H1 (cell line): Measurements from ENCODE around the gene TRAPPC11. TPM values are rescaled to one million over a fixed set of nuclear protein-coding genes. Genes with fewer than 3 reads are reported as not detected.

Experiments
- CTCF ChIA-PET: fragments of 300-600 bp; sonication (Branson Sonifier 250); formaldehyde crosslinking; loops from one replicate; lab custom pipeline; 2021; ENCODE audit not compliant: partially characterized antibody; lab: Charles Lee
- POLR2A ChIA-PET: fragments of 300-600 bp; sonication (Branson Sonifier 250); formaldehyde crosslinking; loops from one replicate; lab custom pipeline; 2021; ENCODE audit warnings: inconsistent platforms; ENCODE audit not compliant: partially characterized antibody; lab: Charles Lee
- DNase-seq, 2 experiments: peaks; one replicate each; pipeline versions ENCODE4 v3.0.0 to v3.0.0-alpha.2; 2010 to 2022; ENCODE audit warnings: low spot score in 2 of 2, low read depth in 1 of 2, mixed read lengths in 1 of 2
- FAIRE-seq: peaks from 2 replicates; lab custom pipeline; 2011; peaks lifted over from hg19 to GRCh38; lab: Jason Lieb, UNC
- H2AFZ ChIP-seq: 2 replicates; pipeline ENCODE4 v1.8.1; 2012; ENCODE audit warnings: low read length, inconsistent platforms
- H2AK5ac ChIP-seq: 2 replicates; pipeline ENCODE4 v1.6.1; 2013; ENCODE audit warnings: low read depth, low read length
- H2BK120ac ChIP-seq: replicated peaks from 2 replicates; pipeline ENCODE3; 2013; ENCODE audit warnings: low read depth, low read length, inconsistent platforms
- H2BK12ac ChIP-seq: 2 replicates; pipeline ENCODE4 v1.6.1; 2013; ENCODE audit warnings: low read depth, low read length
- H2BK15ac ChIP-seq: 2 replicates; pipeline ENCODE4 v1.6.1; 2013; ENCODE audit warnings: low read length
- H2BK20ac ChIP-seq: 2 replicates; pipeline ENCODE4 v1.6.1; 2013; ENCODE audit warnings: low read length
- H2BK5ac ChIP-seq: 2 replicates; pipeline ENCODE4 v1.6.1; 2013; ENCODE audit warnings: low read depth, low read length
- H3K14ac ChIP-seq: 2 replicates; pipeline ENCODE4 v1.6.1; 2013; ENCODE audit warnings: inconsistent platforms; ENCODE audit not compliant: insufficient read length
- H3K18ac ChIP-seq: 2 replicates; pipeline ENCODE4 v1.6.1; 2013; ENCODE audit warnings: low read length; ENCODE audit errors: extremely low read depth
- H3K23ac ChIP-seq: 2 replicates; pipeline ENCODE4 v1.6.1; 2013; ENCODE audit warnings: inconsistent platforms; ENCODE audit not compliant: insufficient read length
- H3K23me2 ChIP-seq: 2 replicates; pipeline ENCODE4 v1.6.1; 2013; ENCODE audit warnings: low read depth, low read length
- H3K27ac ChIP-seq: 2 replicates; pipeline ENCODE4 v1.6.1; 2011; ENCODE audit warnings: low read depth, low read length, inconsistent platforms
- H3K27me3 ChIP-seq, 4 experiments: replicated peaks in 1 of 4; 1 replicate in 1 of 4; 2 replicates in 3 of 4; pipeline versions ENCODE4 v1.6.1 to v1.8.1; 2011 to 2013; ENCODE audit warnings: low read length in 3 of 4, mild to moderate bottlenecking in 3 of 4, inconsistent platforms in 2 of 4, mixed read lengths in 2 of 4, moderate library complexity in 1 of 4; ENCODE audit not compliant: control insufficient read depth in 3 of 4, insufficient read depth in 3 of 4; ENCODE audit errors: extremely low read depth in 1 of 4
- H3K36me3 ChIP-seq, 4 experiments: 2 replicates each; pipeline versions ENCODE4 v1.6.1 to v1.8.1; 2011 to 2013; ENCODE audit warnings: mild to moderate bottlenecking in 4 of 4, low read length in 3 of 4, moderate library complexity in 2 of 4, control low read depth in 1 of 4, inconsistent platforms in 1 of 4; ENCODE audit not compliant: insufficient read depth in 4 of 4, control insufficient read depth in 2 of 4
- H3K4ac ChIP-seq: replicated peaks from 2 replicates; pipeline ENCODE3; 2013; ENCODE audit warnings: low read length, low read depth, mixed read lengths, inconsistent platforms; ENCODE audit not compliant: insufficient read length
- H3K4me1 ChIP-seq, 4 experiments: replicated peaks in 1 of 4; 1 replicate in 1 of 4; 2 replicates in 3 of 4; pipeline versions ENCODE4 v1.6.1 to v1.8.1; 2011 to 2013; ENCODE audit warnings: low read length in 3 of 4, inconsistent platforms in 2 of 4, mixed read lengths in 1 of 4; ENCODE audit not compliant: insufficient read depth in 4 of 4, control insufficient read depth in 3 of 4
- H3K4me2 ChIP-seq, 2 experiments: 2 replicates each; pipeline versions ENCODE4 v1.6.1 to v1.8.1; 2011 to 2013; ENCODE audit warnings: low read depth in 2 of 2, low read length in 2 of 2, control low read depth in 1 of 2, inconsistent platforms in 1 of 2, mild to moderate bottlenecking in 1 of 2; ENCODE audit not compliant: insufficient read depth in 1 of 2
- H3K4me3 ChIP-seq, 4 experiments: fragments of 200-600, 300-600 bp in 1 of 4; sonication (generic), shearing (Covaris generic), sonication (Bioruptor Twin) in 1 of 4; 2 replicates each; pipeline versions ENCODE4 v1.5.1 to v1.8.1; 2011 to 2016; ENCODE audit warnings: low read length in 4 of 4, low read depth in 3 of 4, control low read depth in 2 of 4, inconsistent platforms in 2 of 4, mild to moderate bottlenecking in 2 of 4, mixed read lengths in 1 of 4, moderate library complexity in 1 of 4; ENCODE audit not compliant: insufficient read depth in 2 of 4; ENCODE audit errors: extremely low read depth in 1 of 4
- H3K56ac ChIP-seq: replicated peaks from 2 replicates; pipeline ENCODE3; 2013; ENCODE audit warnings: low read depth, mild to moderate bottlenecking, mixed read lengths, low read length, inconsistent platforms; ENCODE audit not compliant: insufficient read length
- H3K79me1 ChIP-seq: 2 replicates; pipeline ENCODE4 v1.6.1; 2013; ENCODE audit warnings: low read depth, low read length, control low read depth
- H3K79me2 ChIP-seq, 2 experiments: 2 replicates each; pipeline versions ENCODE4 v1.6.1 to v1.8.1; 2012 to 2013; ENCODE audit warnings: low read length in 2 of 2, mild to moderate bottlenecking in 2 of 2, inconsistent platforms in 1 of 2; ENCODE audit not compliant: insufficient read depth in 2 of 2, control insufficient read depth in 1 of 2
- H3K9ac ChIP-seq, 4 experiments: replicated peaks in 1 of 4; 1 replicate in 1 of 4; 2 replicates in 3 of 4; pipeline versions ENCODE4 v1.6.1 to v1.8.1; 2011 to 2013; ENCODE audit warnings: low read depth in 3 of 4, low read length in 3 of 4, control low read depth in 2 of 4, mild to moderate bottlenecking in 2 of 4, moderate library complexity in 2 of 4, inconsistent platforms in 1 of 4; ENCODE audit errors: extremely low read depth in 1 of 4
- H3K9me3 ChIP-seq, 2 experiments: 2 replicates each; pipeline versions ENCODE4 v1.6.1 to v1.8.1; 2012 to 2013; ENCODE audit warnings: mild to moderate bottlenecking in 2 of 2, moderate library complexity in 2 of 2, control low read depth in 1 of 2, inconsistent platforms in 1 of 2, low read depth in 1 of 2, low read length in 1 of 2, mixed read lengths in 1 of 2; ENCODE audit not compliant: insufficient read depth in 2 of 2
- H4K20me1 ChIP-seq, 2 experiments: replicated peaks in 1 of 2; 2 replicates each; pipeline versions ENCODE3 to v1.8.1; 2011 to 2013; ENCODE audit warnings: inconsistent platforms in 2 of 2, low read length in 2 of 2, mild to moderate bottlenecking in 1 of 2; ENCODE audit not compliant: insufficient read depth in 2 of 2, control insufficient read depth in 1 of 2
- H4K5ac ChIP-seq: 2 replicates; pipeline ENCODE4 v1.6.1; 2013; ENCODE audit warnings: low read length, low read depth, mixed read lengths, inconsistent platforms; ENCODE audit not compliant: insufficient read length
- H4K8ac ChIP-seq: 2 replicates; pipeline ENCODE4 v1.8.0; 2013; ENCODE audit warnings: mild to moderate bottlenecking, moderate library complexity, low read length, inconsistent platforms; ENCODE audit not compliant: insufficient read depth; ENCODE audit errors: extremely low read depth
- H4K91ac ChIP-seq: replicated peaks from 2 replicates; pipeline ENCODE3; 2013; ENCODE audit warnings: low read length, mixed read lengths, inconsistent platforms; ENCODE audit not compliant: insufficient read length
- CHD1 ChIP-seq: IDR thresholded peaks from 2 replicates; pipeline ENCODE4 v1.6.1; 2012; ENCODE audit warnings: low read depth, low read length, improper control_type of control experiment
- HDAC6 ChIP-seq: IDR thresholded peaks from one replicate; pipeline ENCODE4 v1.7.1; 2012; ENCODE audit warnings: low read depth, mild to moderate bottlenecking, inconsistent platforms, low read length, moderate library complexity
- KDM1A ChIP-seq: fragments of 200-600, 300-600 bp; sonication (generic); IDR thresholded peaks from 2 replicates; pipeline ENCODE4 v1.7.1; 2016; ENCODE audit warnings: mild to moderate bottlenecking, low read length, borderline replicate concordance
- PHF8 ChIP-seq: fragments of 200-600 bp; sonication (generic); conservative IDR thresholded peaks from 2 replicates; pipeline ENCODE4 v1.7.1; 2012; ENCODE audit warnings: low read depth, mild to moderate bottlenecking, inconsistent platforms, low read length, moderate library complexity
- POLR2A ChIP-seq, 2 experiments: IDR thresholded peaks; 1 replicate in 1 of 2; 2 replicates in 1 of 2; pipeline ENCODE4 v1.6.1; 2011; ENCODE audit warnings: low read depth in 2 of 2, low read length in 2 of 2, mild to moderate bottlenecking in 2 of 2; ENCODE audit errors: control extremely low read depth in 1 of 2
- POLR2AphosphoS5 ChIP-seq: IDR thresholded peaks from 2 replicates; pipeline ENCODE4 v1.6.1; 2011; ENCODE audit warnings: low read depth, low read length
- POU5F1 ChIP-seq: IDR thresholded peaks from 2 replicates; pipeline ENCODE4 v1.6.1; 2011; ENCODE audit warnings: low read depth, mild to moderate bottlenecking, low read length, moderate library complexity
- RBBP5 ChIP-seq: IDR thresholded peaks from 2 replicates; pipeline ENCODE4 v1.7.1; 2012; ENCODE audit warnings: low read depth, mild to moderate bottlenecking, inconsistent platforms, low read length, moderate library complexity, borderline replicate concordance
- SP2 ChIP-seq: IDR thresholded peaks from 2 replicates; pipeline ENCODE4 v1.6.1; 2012; ENCODE audit warnings: mild to moderate bottlenecking, low read length, inconsistent platforms
- TAF7 ChIP-seq: optimal IDR thresholded peaks from 2 replicates; pipeline ENCODE3; 2011; ENCODE audit warnings: low read depth, mild to moderate bottlenecking, inconsistent platforms, low read length, moderate library complexity, borderline replicate concordance
- TEAD4 ChIP-seq: IDR thresholded peaks from 2 replicates; pipeline ENCODE4 v1.6.1; 2012; ENCODE audit warnings: low read depth, low read length, inconsistent platforms, mixed read lengths
- YY1 ChIP-seq: IDR thresholded peaks from 2 replicates; pipeline ENCODE4 v1.6.1; 2011; ENCODE audit warnings: low read depth, mild to moderate bottlenecking, low read length
- WGBS, 2 experiments: shearing (Covaris generic) in 1 of 2; methylation state at CpG; one replicate each; pipeline versions ENCODE4 v1.1.6 to v1.1.7; 2013 to 2015; ENCODE audit warnings: low lambda C conversion rate in 2 of 2, mixed read lengths in 2 of 2, inconsistent platforms in 1 of 2, low coverage in 1 of 2, missing lambda C conversion rate in 1 of 2; ENCODE audit not compliant: insufficient replicate concordance in 2 of 2, insufficient coverage in 1 of 2, insufficient read length in 1 of 2; ENCODE audit errors: extremely low coverage in 1 of 2, missing lambda C conversion rate in 1 of 2; 5-methylcytosine and 5-hydroxymethylcytosine counted together
- polyA plus RNA-seq, 7 experiments: library from polyadenylated mRNA; depleted of rRNA in 3 of 7; stranded (reverse) in 5 of 7; unstranded in 2 of 7; fragments of >200 nt in 5 of 7; fragments of 200-250 nt in 2 of 7; gene quantifications; 1 replicate in 5 of 7; 2 replicates in 1 of 7; 4 replicates in 1 of 7; pipeline versions ENCODE4 v1.2.1 to v1.2.3, GENCODE V29; 2011 to 2013; ENCODE audit warnings: missing spikeins in 2 of 7, mixed read lengths in 2 of 7
- total RNA-seq: library from RNA; stranded (reverse); fragmentation: NEBNext Ultra II Directional; extraction: Animal tissue kit (Norgen Biotek cat#: 25700); gene quantifications from 2 replicates; pipeline ENCODE4 v1.2.1, GENCODE V29; 2021
- TF ChIP-seq, protein P1 (sequence below), 3 experiments: IDR thresholded peaks; 1 replicate in 2 of 3; 2 replicates in 1 of 3; pipeline versions ENCODE4 v1.5.1 to v1.6.1; 2011; ENCODE audit warnings: low read length in 3 of 3, mild to moderate bottlenecking in 3 of 3, inconsistent platforms in 2 of 3, low read depth in 1 of 3, moderate library complexity in 1 of 3; ENCODE audit not compliant: insufficient read depth in 1 of 3; ENCODE audit errors: control extremely low read depth in 1 of 3

Gene TRAPPC11
- total and polyA plus RNA-seq, 2 of the 8 experiments (the other 6 are each of a cell fraction or from before 2014, with no cell fraction given), result 19.2 to 25.9 TPM

DNA sequence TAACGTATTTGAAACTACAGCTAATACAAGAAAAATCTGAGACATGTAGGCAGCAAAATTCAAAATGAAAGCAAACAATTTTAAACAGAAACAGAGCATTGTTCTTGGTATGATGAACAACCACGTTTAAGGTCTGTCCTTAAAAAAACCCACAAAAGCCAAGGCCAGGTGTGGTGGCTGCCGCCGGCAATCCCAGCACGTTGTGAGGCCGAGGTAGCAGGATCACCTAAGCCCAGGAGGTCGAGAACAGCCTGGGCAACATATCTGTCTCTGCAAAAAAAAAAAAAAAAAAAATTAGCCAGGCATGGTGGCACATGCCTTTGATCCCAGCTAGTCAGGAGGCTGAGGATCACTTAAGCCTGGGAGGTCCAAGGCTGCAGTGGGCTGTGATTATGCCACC is 13.8 kb upstream of the TRAPPC11 start:
- H3K9me3 ChIP-seq, result no peaks in the 10 kb centered on the region
- H3K23me2 ChIP-seq, result no peaks in the 10 kb centered on the region
- no peak overlapping the region for H3K4me3 ChIP-seq
- no peak overlapping the region for H2BK15ac ChIP-seq
- H2BK20ac ChIP-seq, result no peak overlapping the region
- POLR2A ChIA-PET, result interaction anchor here (0.6 kb wide), 1 partner anchor 457 kb away, joined by 5 read pairs; no protein-coding TSS in a partner anchor
- no peak overlapping the region for H2BK120ac ChIP-seq
- FAIRE-seq (no peak), DNase-seq (no peak)
- H3K14ac ChIP-seq, result no peak overlapping the region
- CTCF ChIA-PET, result interaction anchor here (1.2 kb wide), 1 partner anchor 10 kb away, joined by 3 read pairs; no protein-coding TSS in a partner anchor
- H3K36me3 ChIP-seq, result peaks cover 0 to 43% (median 14%) of the 10 kb centered on the region in 4 experiments; a peak in 6 of 8 replicates
- no peaks in the 10 kb centered on the region for H3K79me2 ChIP-seq
- no peak overlapping the region for H4K8ac ChIP-seq
- no peak overlapping the region for H4K5ac ChIP-seq
- no peak overlapping the region for H3K23ac ChIP-seq
- H3K4ac ChIP-seq, result no peak overlapping the region
- H3K56ac ChIP-seq, result no peak overlapping the region
- no peak overlapping the region for H3K18ac ChIP-seq
- H3K27me3 ChIP-seq, result no peaks in the 10 kb centered on the region
- no peak overlapping the region for H3K9ac ChIP-seq
- no peaks in the 10 kb centered on the region for H4K20me1 ChIP-seq
- no peak overlapping the region for H3K4me2 ChIP-seq
- H4K91ac ChIP-seq, result no peak overlapping the region
- H3K79me1 ChIP-seq, result no peaks in the 10 kb centered on the region
- H2BK12ac ChIP-seq, result no peak overlapping the region
- no peak overlapping the region for H2AFZ ChIP-seq
- no peaks in the 10 kb centered on the region for H3K4me1 ChIP-seq
- no peak overlapping the region for H2BK5ac ChIP-seq
- H3K27ac ChIP-seq, result no peak overlapping the region
- no peak overlapping the region for H2AK5ac ChIP-seq
- 94% methylated on average over 7 of the region's 7 CpGs; no CpG with 5 or more reads in 1 of the 2 experiments for WGBS, 2 experiments
- TF ChIP-seq POU5F1 (no peak), PHF8 (no peak), POLR2A (IDR thresholded peaks at IDR 0.05; ENCODE audit: control extremely low read depth in 1 of 2, low read depth in 2 of 2, low read length in 2 of 2) (no peak), RBBP5 (no peak), TAF7 (no peak), YY1 (no peak), KDM1A (no peak), TEAD4 (no peak), POLR2AphosphoS5 (no peak), HDAC6 (no peak), SP2 (no peak), CHD1 (no peak)
- TF ChIP-seq, protein P1, sequence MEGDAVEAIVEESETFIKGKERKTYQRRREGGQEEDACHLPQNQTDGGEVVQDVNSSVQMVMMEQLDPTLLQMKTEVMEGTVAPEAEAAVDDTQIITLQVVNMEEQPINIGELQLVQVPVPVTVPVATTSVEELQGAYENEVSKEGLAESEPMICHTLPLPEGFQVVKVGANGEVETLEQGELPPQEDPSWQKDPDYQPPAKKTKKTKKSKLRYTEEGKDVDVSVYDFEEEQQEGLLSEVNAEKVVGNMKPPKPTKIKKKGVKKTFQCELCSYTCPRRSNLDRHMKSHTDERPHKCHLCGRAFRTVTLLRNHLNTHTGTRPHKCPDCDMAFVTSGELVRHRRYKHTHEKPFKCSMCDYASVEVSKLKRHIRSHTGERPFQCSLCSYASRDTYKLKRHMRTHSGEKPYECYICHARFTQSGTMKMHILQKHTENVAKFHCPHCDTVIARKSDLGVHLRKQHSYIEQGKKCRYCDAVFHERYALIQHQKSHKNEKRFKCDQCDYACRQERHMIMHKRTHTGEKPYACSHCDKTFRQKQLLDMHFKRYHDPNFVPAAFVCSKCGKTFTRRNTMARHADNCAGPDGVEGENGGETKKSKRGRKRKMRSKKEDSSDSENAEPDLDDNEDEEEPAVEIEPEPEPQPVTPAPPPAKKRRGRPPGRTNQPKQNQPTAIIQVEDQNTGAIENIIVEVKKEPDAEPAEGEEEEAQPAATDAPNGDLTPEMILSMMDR (IDR thresholded peaks at IDR 0.05; ENCODE audit: control extremely low read depth in 1 of 3, insufficient read depth in 1 of 3, low read depth in 1 of 3, low read length in 3 of 3), result no peak
